HEK293 (cell line): Measurements from ENCODE around the gene CRTAP.

Experiments
- CTCF ChIA-PET: fragments of 350-600 bp; formaldehyde crosslinking; extraction: SDS; loops from one replicate; lab custom pipeline; 2021; ENCODE audit warnings: antibody characterized with exemption; lab: Yijun Ruan, JAX
- POLR2A ChIA-PET: fragments of 300-600 bp; formaldehyde crosslinking; extraction: SDS; loops from one replicate; lab custom pipeline; 2020; ENCODE audit warnings: antibody characterized with exemption, inconsistent platforms; lab: Yijun Ruan, JAX
- H3K27ac ChIP-seq: fragments of 200-500 bp; sonication (Bioruptor generic); 2 replicates; pipeline ENCODE4 v1.5.1; 2014; ENCODE audit warnings: low read depth, low read length, control low read depth, inconsistent platforms; ENCODE audit errors: extremely low read depth
- H3K36me3 ChIP-seq, 2 experiments: fragments of 200-500 bp in 1 of 2; sonication (Bioruptor generic) in 1 of 2; 1 replicate in 1 of 2; 2 replicates in 1 of 2; pipeline ENCODE4 v1.5.1; 2014 to 2017; ENCODE audit warnings: inconsistent platforms in 2 of 2, low read length in 2 of 2; ENCODE audit not compliant: control insufficient read depth in 2 of 2, insufficient read depth in 1 of 2
- H3K4me1 ChIP-seq: fragments of 200-500 bp; sonication (Bioruptor generic); 2 replicates; pipeline ENCODE4 v1.5.1; 2014; ENCODE audit warnings: mild to moderate bottlenecking, low read length, inconsistent platforms; ENCODE audit not compliant: control insufficient read depth, insufficient read depth
- H3K4me3 ChIP-seq: 2 replicates; pipeline ENCODE4 v1.5.1; 2011; ENCODE audit warnings: low read depth, mild to moderate bottlenecking, control low read depth, low read length, moderate library complexity
- H3K9me3 ChIP-seq: fragments of 200-500 bp; sonication (Bioruptor generic); 2 replicates; pipeline ENCODE4 v1.5.1; 2014; ENCODE audit warnings: low read depth, low read length, inconsistent platforms; ENCODE audit not compliant: control insufficient read depth, insufficient read depth
- BCL11B ChIP-seq: fragments of 450-650 bp; formaldehyde crosslinking; IDR thresholded peaks from 2 replicates; pipeline ENCODE4 v1.5.1; 2016; ENCODE audit warnings: low read depth, missing biosample characterization, missing genetic modification characterization
- ELK4 ChIP-seq: IDR thresholded peaks from 2 replicates; pipeline ENCODE4 v1.6.1; 2011; ENCODE audit warnings: mild to moderate bottlenecking, low read depth, low read length, borderline replicate concordance
- RBAK ChIP-seq: fragments of 450-650 bp; formaldehyde crosslinking; IDR thresholded peaks from 2 replicates; pipeline ENCODE4 v1.5.1; 2016; ENCODE audit warnings: missing biosample characterization, missing genetic modification characterization
- ZBTB44 ChIP-seq: fragments of 450-650 bp; IDR thresholded peaks from 2 replicates; pipeline ENCODE4 v1.5.1; 2018; ENCODE audit warnings: missing biosample characterization, mild to moderate bottlenecking, missing genetic modification characterization
- ZBTB6 ChIP-seq: fragments of 450-650 bp; formaldehyde crosslinking; IDR thresholded peaks from 2 replicates; pipeline ENCODE4 v1.5.1; 2017; ENCODE audit warnings: missing biosample characterization, missing genetic modification characterization
- ZBTB7A ChIP-seq: fragments of 450-650 bp; formaldehyde crosslinking; IDR thresholded peaks from 2 replicates; pipeline ENCODE4 v1.5.1; 2016; ENCODE audit warnings: low read depth, missing biosample characterization, missing genetic modification characterization
- ZNF114 ChIP-seq: fragments of 450-650 bp; formaldehyde crosslinking; IDR thresholded peaks from 2 replicates; pipeline ENCODE4 v1.5.0; 2017; ENCODE audit warnings: missing biosample characterization, missing genetic modification characterization
- ZNF140 ChIP-seq: fragments of 450-650 bp; formaldehyde crosslinking; IDR thresholded peaks from 2 replicates; pipeline ENCODE4 v1.5.1; 2016; ENCODE audit warnings: missing biosample characterization, missing genetic modification characterization
- ZNF175 ChIP-seq: fragments of 450-650 bp; formaldehyde crosslinking; IDR thresholded peaks from 2 replicates; pipeline ENCODE4 v1.5.1; 2016; ENCODE audit warnings: missing biosample characterization, missing genetic modification characterization
- ZNF302 ChIP-seq: fragments of 450-650 bp; formaldehyde crosslinking; IDR thresholded peaks from 2 replicates; pipeline ENCODE4 v1.5.1; 2016; ENCODE audit warnings: missing biosample characterization, missing genetic modification characterization, low read depth
- ZNF426 ChIP-seq: fragments of 450-650 bp; formaldehyde crosslinking; IDR thresholded peaks from 2 replicates; pipeline ENCODE4 v1.5.1; 2017; ENCODE audit warnings: missing biosample characterization, missing genetic modification characterization, mild to moderate bottlenecking, inconsistent platforms, moderate library complexity
- ZNF521 ChIP-seq: fragments of 450-650 bp; formaldehyde crosslinking; IDR thresholded peaks from 2 replicates; pipeline ENCODE4 v1.5.1; 2017; ENCODE audit warnings: missing biosample characterization, mild to moderate bottlenecking, missing genetic modification characterization
- ZNF530 ChIP-seq: fragments of 450-650 bp; formaldehyde crosslinking; IDR thresholded peaks from 2 replicates; pipeline ENCODE4 v1.5.1; 2016; ENCODE audit warnings: low read depth, missing biosample characterization, missing genetic modification characterization
- ZNF555 ChIP-seq: fragments of 450-650 bp; formaldehyde crosslinking; conservative IDR thresholded peaks from 2 replicates; pipeline ENCODE4 v1.5.1; 2017; ENCODE audit warnings: missing biosample characterization, mild to moderate bottlenecking, missing genetic modification characterization, inconsistent platforms
- ZNF624 ChIP-seq: fragments of 450-650 bp; formaldehyde crosslinking; IDR thresholded peaks from 2 replicates; pipeline ENCODE4 v1.5.1; 2017; ENCODE audit warnings: missing biosample characterization, missing genetic modification characterization
- ZNF658 ChIP-seq: fragments of 450-650 bp; formaldehyde crosslinking; IDR thresholded peaks from 2 replicates; pipeline ENCODE4; 2016; ENCODE audit warnings: missing biosample characterization, missing genetic modification characterization
- ZNF777 ChIP-seq: fragments of 450-650 bp; formaldehyde crosslinking; IDR thresholded peaks from 2 replicates; pipeline ENCODE4 v1.5.1; 2017; ENCODE audit warnings: missing biosample characterization, missing genetic modification characterization, borderline replicate concordance
- ZSCAN5A ChIP-seq: fragments of 450-650 bp; formaldehyde crosslinking; IDR thresholded peaks from 2 replicates; pipeline ENCODE4 v1.5.1; 2016; ENCODE audit warnings: missing biosample characterization, missing genetic modification characterization

Gene CRTAP

GRCh38 chr3:33125840-33126239 lies 12.0 kb downstream of the CRTAP start:
- Histone ChIP-seq H3K27ac (no peak overlapping the region), H3K9me3 (no peaks in the 10 kb centered on the region), H3K4me1 (no peaks in the 10 kb centered on the region), H3K4me3 (no peak overlapping the region), H3K36me3 (peaks cover 0 to 58% of the 10 kb centered on the region in 2 experiments; a peak in 2 of 3 replicates)
- CTCF ChIA-PET: no interaction called here
- POLR2A ChIA-PET: no interaction called here
- TF ChIP-seq ZNF302 (tag by site-specific recombination): no peak
- TF ChIP-seq RBAK: no peak
- no peak for TF ChIP-seq ZNF555 (tag by site-specific recombination)
- no peak for TF ChIP-seq ZNF521 (tag by site-specific recombination)
- no peak for TF ChIP-seq ELK4
- TF ChIP-seq ZNF530 (tag by site-specific recombination): no peak
- no peak for TF ChIP-seq ZNF426 (tag by site-specific recombination)
- TF ChIP-seq ZNF175 (tag by site-specific recombination): no peak
- no peak for TF ChIP-seq ZNF658 (tag by site-specific recombination)
- TF ChIP-seq ZBTB7A (tag by site-specific recombination): no peak
- TF ChIP-seq ZBTB6 (tag by site-specific recombination): no peak
- TF ChIP-seq ZSCAN5A (tag by site-specific recombination): no peak
- no peak for TF ChIP-seq ZNF624 (tag by site-specific recombination)
- no peak for TF ChIP-seq ZBTB44 (tag by site-specific recombination)
- no peak for TF ChIP-seq ZNF777 (tag by site-specific recombination)
- no peak for TF ChIP-seq ZNF114 (tag by site-specific recombination)
- TF ChIP-seq, all 188 proteins: peak for 0

- H3K4me1 ChIP-seq: no peaks in the 10 kb centered on the region
- TF ChIP-seq ZNF140 (tag by site-specific recombination) (no peak), BCL11B (tag by site-specific recombination) (no peak)
- H3K36me3 ChIP-seq: peaks cover 7 to 56% of the 10 kb centered on the region in 2 experiments; a peak in 2 of 3 replicates
- ChIA-PET CTCF (interaction anchor here (0.7 to 8.4 kb wide), 2 partner anchors 16 to 243 kb away, joined by 3 to 113 read pairs; no protein-coding TSS in a partner anchor), POLR2A (no interaction called here)
- H3K9me3 ChIP-seq: no peaks in the 10 kb centered on the region
- no peak overlapping the region for H3K27ac ChIP-seq
- H3K4me3 ChIP-seq: no peak overlapping the region
Measured at GRCh38 chr3:33128706-33129105, 14.9 kb downstream of the CRTAP start.
